HG02970 (cell line): ENCODE data around the gene PRKCA.

Experiments
- ATAC-seq: cut with Tn5 transposase; IDR thresholded peaks from one replicate; pipeline ENCODE4 v1.9.1; 2021; ENCODE audit warnings: mild to moderate bottlenecking, moderate library complexity, moderate number of reproducible peaks; ENCODE audit not compliant: unreplicated experiment, low FRiP score

The PRKCA gene

GRCh38 chr17:66430846-66431795 is 128.7 kb downstream of the PRKCA start:
- ATAC-seq = no peak

DNA sequence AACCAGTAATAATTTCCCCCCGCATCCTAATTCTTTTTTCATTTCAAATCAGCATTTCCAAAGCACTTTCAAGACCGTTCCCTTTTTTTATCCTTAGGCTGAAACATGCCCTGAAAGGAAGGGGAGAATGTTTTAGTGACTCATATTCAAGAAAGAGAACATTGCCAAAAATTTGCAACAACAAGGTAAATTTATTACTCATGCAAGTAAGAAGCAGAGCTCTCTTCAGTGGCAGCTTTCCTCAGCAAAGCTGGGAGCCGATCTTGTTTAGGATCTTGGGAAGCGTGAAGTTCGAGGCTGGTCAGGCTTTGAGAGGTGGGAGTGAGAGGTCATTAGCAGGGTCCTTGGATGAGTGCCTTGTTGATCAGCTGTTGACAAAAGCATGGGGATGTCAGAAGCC is 129.5 kb downstream of the PRKCA start:
- ATAC-seq = no peak

DNA sequence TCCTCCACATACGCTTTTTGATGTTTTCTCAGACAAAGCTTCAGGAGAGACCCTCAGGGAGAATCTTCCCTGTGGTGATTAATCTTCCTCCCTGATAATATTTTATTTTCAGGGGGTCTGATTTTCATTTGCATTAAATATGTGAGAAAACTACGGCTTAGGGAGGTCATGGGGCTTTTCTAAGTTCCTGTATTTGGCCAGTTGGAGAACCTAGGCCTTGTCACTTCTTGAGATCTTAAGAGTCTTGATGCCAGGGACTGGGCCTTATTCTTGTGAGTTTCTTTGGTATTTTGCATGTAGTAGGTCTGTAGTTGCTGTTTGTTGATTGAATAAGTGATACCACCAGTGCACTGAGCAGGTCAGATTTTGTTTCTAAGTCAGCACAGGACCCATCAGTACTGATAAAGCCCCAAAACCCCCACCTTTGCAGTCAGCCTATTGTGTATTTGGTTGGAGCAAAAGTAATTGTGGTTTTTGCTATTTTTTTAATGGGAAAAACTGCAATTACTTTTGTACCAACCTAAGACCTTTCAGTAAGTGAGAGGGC is 130.1 kb downstream of the PRKCA start:
- no peak for ATAC-seq

DNA sequence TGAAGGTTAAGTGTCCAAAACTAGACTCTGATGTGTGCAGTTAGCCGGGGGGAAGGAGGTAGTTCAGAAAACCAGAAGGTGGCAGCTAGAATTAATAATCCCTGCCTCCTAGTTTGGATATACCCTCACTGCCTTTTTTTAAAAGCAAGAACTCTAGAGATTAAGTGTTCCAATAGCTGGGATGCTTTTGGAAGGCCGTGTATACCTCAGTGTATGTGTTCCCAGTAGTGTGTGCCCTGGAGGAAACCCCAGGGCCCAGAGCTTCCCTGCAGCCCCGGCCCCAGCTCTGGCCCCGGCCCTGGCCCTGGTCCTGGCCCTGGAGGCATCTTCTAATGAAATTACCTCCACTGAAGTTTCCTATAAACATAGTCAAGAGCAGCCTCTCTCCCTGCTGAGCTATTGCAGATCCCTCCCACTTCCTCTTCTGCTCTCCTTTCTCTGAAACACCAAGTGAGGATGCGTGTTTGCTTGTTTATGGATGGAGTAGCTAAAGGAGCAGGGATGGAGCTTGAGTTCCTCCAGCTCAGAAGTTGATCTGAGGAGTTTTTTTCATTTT is 130.7 kb downstream of the PRKCA start:
- ATAC-seq = no peak

DNA sequence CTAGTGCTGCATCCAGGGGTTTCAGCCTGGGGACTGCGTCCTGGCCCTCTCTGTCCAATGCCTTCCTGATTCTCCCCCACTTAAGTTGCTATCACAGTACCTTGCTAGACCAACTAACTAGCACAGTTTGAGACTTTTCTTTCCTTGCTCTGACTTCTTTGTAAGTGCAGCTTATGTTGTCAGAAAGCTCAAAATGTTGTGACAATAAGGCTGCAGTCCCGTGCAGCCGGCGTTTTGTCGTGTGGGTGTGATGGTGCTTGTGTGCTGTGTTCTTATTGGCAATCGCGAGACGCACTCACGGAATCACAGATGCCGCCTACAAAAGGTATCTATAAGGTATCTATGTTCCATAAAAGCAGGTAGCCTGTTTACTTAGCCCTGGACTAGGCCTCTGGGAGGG is 132.8 kb downstream of the PRKCA start:
- ATAC-seq = no peak

DNA sequence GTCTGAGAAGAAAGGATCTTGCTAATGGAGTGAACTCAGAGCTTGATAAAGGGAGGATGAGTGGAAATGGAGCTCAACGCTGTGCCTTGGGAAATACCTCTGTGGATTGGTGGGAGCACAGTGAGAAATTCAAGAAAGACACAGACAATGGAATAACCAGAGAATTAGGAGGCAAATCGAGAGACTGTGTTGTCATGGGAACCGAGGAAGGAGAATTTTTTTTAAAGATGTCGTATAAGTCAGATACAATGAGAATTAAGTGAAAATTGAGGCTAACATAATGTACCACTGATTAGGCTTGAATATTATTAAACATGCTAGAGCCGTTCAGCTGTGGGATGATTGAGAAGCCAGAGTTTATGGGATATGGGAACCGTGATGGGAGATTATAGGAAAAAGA is 134.2 kb downstream of the PRKCA start:
- no peak for ATAC-seq

- ATAC-seq = no peak
Observed at GRCh38 chr17:66437476-66438026, 135.1 kb downstream of the PRKCA start.

DNA sequence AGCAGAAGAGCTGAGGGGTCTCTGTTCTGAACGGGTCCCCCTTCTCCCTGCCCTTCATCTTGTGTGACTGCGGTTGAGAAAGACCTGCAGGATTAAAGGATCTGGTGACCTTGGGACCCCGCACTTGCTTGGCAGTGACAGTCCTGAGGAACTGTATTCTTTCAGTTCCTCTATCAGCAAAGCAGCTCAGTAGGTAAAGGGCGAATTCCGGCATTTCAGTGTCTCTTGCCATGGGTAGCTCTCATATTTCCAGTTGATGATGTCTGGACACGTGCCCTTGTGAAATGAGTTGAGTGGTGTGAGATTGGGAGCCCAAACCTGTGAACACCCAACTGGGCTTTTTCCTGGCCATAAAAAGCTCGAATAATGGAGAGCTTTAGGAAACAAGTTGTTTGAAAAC is 135.7 kb downstream of the PRKCA start:
- ATAC-seq = no peak

DNA sequence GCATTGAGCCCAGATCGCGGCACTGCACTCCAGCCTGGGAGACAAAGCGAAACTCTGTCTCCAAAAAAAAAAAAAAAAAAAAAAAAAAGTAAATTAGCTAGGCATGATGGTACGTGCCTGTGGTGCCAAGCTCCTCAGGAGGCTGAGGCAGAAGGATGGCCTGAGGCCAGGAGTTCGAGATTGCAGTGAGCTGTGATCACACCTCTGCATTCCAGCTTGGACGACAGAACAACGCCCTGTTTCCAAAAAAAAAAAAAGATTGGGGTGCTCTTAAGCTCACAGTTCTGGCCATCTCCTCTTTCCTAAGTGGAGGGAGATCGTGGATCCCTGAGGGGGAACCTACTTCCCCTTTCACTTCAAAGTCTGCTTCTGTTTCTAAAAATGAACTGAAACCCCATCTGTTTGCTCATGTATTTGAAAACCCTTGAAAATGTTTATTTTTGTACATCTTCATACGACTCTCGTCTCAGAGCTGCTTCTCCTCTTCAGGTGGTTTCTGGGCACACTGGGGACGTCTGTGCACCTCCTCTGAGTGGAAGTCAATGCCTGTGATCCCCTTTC is 138.8 kb downstream of the PRKCA start:
- ATAC-seq = peak; percentile 77

DNA sequence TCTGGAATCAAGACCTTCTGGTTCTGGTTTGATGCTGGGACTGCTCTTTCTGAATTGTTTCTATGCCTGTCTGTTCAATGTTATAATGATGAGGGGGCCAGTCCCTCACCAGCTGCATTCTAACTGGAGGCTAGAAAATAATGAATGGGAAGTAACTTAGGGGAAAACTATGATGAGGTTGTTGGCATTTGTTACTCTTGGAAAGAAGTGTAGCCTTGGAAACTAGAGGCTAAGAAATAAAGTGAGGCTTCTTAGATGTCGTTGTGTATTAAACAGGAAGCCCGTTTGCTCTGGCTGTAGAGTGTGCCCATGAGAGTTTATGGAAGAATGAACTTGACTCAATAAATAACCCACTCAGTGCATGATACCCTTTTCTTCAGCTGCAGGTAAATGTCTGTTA is 140.8 kb downstream of the PRKCA start:
- no peak for ATAC-seq

DNA sequence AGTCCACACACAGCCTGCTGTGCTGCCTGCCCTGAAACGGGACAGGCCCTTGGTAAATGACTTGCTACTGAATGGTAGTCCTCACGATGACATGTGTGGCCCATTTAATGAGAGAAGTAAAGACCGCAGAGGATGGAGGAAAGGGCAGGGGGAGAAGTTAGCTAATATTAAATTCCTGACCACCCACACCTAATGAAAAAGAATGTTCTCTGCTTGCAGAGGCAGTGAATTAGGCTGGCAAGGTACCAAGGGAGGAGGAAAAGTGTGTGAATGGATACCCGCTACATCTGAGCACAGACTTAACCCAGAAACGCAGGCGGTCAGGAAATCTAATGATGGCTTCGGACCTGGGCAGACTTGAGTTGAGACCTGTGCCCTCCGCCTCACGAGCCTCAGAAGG is 141.2 kb downstream of the PRKCA start:
- no peak for ATAC-seq

- ATAC-seq = no peak
Observed at GRCh38 chr17:66444031-66444430, 141.6 kb downstream of the PRKCA start.

DNA sequence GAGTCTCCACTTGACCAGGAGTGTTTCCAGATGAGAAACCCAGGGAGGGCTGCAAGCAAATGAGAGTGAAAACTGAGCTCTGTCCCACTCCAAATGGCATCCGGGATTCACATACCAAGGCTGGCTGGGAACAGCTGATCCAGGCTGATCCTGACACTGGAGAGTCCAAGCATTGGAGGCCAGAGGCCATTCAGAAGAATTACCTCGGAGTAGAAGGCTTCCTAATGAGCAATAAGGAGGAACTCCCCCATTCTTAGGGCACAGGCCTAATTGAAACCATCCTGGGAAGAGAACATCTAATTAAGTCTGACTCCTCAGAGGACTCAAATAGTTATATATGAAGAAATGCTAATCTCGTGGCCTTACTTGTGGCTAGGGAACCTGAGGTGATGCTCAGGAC is 142.8 kb downstream of the PRKCA start:
- ATAC-seq = no peak

DNA sequence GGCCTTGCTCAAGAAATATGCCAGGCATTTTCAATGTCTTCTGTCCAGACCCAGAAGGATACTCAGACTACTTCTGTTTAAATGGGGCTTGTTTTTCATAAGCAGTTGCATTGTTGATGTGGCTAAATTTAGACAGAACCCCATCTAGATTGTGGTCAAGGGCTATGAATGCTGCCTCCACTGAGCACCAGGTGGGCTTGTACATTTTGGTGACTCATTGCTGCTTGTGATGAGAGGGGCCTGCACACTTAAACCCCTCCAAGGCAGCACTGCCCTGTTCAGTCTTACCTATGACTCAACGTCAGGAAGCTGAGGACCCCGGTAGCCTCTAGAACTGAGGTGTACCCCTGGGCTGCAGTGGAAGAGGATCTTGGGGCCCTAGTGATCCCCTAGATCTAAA is 144.0 kb downstream of the PRKCA start:
- no peak for ATAC-seq

DNA sequence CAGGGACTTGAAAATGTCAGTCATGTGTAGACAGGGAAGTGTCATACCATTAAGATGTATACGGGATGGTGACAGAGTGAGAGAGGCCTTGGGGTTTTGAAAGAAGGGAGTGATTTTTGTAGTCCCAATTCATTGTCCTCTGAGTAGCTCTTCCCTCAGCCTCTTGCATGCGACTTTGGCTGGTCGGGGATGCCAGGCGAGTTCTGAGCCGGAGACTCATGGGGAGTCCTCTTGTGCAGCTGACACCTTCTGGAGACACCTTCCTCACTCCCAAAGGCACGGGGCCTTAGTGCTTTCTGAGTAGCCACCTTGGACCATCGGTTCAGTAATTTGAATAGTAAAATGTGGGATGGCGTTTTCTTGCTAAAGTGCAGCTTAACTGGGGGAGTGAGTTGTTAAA is 144.7 kb downstream of the PRKCA start:
- no peak for ATAC-seq

DNA sequence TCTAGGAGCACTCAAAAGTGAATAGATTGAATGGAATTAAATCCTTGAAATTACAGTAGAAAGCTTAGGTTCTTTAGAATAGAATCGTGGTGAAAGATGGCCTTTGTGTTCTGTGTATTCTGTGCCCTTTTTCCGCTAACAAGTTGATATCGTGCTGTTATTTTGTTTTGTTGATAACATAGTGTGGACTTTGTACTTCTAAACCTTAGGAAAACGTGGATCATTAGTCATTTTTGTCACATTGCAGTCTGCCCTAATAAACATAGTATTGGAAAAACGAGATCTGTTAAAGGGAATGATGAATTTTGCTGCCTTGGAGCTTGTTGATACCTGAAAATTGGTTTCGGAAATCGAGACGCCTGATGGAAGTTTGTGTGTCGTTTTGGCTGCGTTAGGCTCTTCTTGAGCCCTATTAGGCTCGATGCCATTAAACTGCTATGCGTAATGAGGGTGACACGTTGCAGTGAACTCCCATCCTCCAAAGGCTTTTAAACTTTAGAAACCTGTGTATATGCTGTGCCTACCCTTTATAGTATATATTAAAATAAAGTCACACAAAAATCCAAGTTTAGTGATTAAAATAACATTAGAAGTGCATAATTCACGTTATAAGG is 145.7 kb downstream of the PRKCA start:
- no peak for ATAC-seq

- no peak for ATAC-seq
Observed at GRCh38 chr17:66449418-66449977, 147.1 kb downstream of the PRKCA start.

- no peak for ATAC-seq
Observed at GRCh38 chr17:66450008-66450851, 147.8 kb downstream of the PRKCA start.

DNA sequence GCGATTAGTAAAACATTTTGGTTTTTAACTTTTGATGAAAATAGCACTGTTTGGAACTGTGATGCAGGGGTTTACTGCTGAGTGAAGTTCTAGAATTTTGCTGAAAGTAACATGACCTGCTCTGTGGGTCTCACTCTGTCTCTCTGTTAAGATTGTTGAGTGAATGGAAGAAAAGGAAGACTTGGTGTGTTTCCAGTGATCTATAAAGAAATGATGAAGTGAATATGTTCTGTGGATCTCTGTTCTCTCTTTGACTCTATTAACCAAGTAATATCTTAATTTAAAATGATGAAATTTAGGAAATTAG is 148.4 kb downstream of the PRKCA start:
- ATAC-seq = no peak
